GM18907 (cell line): ENCODE data around the gene TMEM266.

ENCODE experiments used
- ATAC-seq: cut with Tn5 transposase; IDR thresholded peaks from one replicate; pipeline ENCODE4 v1.9.1; 2021; ENCODE audit warnings: mild to moderate bottlenecking, moderate library complexity; ENCODE audit not compliant: unreplicated experiment

The TMEM266 gene

GRCh38 chr15:76065245-76065644, 5.5 kb downstream of the TMEM266 start:
- no peak for ATAC-seq

DNA sequence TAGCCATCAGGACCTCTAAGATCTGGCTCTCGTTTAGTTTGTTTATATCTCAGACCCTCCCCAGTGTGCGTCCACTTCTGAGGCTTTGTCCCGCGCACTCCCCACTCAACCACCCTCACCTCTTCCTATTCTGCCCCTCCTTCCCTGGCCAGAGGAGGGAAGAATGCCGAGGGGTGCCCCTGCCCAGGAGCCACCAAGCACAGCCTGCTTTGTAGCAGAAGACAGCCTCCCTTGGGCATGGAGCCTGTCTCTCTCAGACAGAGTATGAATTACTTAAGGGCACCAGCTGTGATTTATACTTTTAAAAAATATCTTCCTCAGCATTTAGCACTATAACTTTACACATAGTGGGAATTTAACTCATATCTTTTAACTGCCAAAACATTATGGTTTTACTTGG, 6.0 kb downstream of the TMEM266 start:
- ATAC-seq = no peak

- no peak for ATAC-seq
These were observed 10.4 kb downstream of the TMEM266 start for GRCh38 chr15:76070192-76070591.

DNA sequence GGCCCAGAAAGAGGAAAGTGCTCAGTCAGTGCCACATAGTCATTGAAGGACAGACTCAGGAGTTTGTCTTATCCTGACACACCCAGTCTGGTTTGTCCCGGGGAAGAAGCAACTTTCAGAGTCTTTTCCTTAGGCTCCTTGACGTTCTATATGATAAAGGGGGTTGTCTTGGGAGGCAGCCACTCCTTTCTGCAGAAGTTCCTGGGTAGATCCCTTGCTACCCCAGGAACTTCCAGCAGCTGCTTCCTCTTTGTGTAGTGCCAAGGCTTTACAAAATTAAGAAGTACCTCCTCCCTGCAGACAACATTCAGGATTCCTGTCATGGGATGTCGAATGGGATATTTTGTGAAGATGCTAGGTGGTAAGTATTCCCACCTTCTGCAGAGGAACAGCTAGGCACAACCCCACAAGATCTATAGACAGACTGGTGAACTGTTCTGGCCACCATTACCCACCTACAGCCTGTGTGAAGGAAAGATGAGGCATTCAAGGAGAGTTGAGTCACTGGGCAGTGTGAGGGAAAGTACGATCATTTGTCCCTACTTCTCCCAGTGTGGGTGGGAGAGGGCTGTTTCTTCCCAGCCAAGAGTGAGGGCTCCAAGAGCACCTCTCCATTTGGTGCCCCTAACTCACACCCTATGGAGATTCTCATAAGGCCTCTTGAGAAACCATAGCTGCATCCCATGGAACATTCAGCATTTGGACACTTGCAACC, 11.3 kb downstream of the TMEM266 start:
- no peak for ATAC-seq

GRCh38 chr15:76071806-76072205, 12.0 kb downstream of the TMEM266 start:
- no peak for ATAC-seq

DNA sequence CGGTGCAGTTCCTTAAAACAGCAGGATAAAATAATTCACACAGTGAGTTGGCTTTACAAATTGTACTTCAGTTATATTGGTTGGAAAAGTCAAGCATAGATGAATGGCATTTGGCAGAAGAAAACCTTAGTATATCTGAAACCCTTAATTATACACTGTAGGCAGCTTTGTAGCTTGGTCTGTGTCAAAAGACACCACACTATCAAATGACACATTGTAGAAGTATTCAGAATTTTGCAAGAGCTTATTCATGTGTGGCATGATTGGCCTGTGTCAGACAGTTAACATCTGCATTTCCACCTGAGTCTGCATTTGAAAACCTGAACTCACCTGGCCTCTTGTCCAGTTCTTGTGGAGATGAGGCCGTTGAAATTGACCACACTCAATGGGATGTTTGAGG, 13.8 kb downstream of the TMEM266 start:
- ATAC-seq = no peak

GRCh38 chr15:76075046-76075445, 15.3 kb downstream of the TMEM266 start:
- ATAC-seq = no peak

DNA sequence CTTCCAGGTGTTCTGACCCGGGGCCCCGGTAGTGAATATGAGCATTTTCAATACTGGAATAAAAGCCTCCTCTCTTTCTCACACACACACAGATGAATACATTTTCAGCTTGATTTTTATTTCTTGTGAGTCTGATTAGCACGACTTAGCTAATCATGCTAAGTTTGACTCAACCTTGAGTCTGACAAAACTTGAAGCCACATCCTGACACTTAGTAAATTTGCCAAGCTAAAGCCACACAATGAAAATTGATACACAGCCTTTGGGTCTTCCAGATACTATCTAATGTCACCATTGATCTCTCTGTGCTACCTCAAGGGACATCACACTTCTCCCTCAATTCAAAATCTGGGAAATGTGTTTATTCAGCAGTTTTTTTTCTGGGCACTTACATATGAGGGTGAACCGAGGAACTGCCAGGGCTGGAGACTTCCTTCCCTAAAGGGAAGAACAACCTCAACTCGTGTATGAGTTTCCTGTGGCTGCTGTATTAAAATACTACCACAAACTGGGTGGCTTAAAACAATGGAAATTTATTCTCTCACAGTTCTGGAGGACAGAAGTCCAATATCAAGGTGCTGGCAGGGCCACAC, 18.6 kb downstream of the TMEM266 start:
- ATAC-seq = no peak

DNA sequence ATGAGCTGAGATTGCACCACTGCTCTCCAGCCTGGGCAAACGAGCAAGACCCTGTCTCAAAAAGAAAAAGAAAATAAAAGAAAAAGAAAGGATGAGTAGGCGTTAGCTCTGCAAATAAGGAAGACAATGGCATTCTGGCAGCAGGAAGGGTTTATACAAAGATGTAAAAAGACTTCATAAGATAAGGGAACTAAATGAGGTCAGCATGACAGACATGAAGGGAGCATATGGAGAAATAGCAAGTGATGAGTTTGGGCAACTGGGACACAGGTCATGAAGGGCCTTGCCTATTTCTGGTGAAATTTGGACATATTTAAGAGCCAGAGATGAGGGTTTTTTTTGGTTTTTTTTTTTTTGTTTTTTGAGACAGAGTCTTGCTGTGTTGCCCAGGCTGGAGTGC, 24.5 kb downstream of the TMEM266 start:
- no peak for ATAC-seq

DNA sequence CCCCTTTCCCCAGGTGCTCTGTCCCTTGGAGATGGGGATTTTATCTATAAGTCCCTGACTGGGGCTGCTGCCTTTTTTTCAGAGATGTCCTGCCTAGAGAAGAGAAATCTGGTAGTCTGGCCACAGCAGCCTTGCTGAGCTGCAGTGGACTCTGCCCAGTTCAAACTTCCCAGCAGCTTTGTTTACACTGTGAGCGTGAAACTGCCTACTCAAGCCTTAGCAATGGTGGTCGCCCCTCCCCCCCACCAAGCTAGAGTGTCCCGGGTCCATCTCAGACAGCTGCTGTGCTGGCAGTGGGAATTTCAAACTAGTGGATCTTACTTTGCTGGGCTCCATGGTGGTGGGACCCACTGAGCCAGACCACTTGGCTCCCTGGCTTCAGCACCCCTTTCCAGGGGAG, 38.9 kb downstream of the TMEM266 start:
- ATAC-seq = no peak

GRCh38 chr15:76099388-76099787, 39.6 kb downstream of the TMEM266 start:
- ATAC-seq = no peak

- no peak for ATAC-seq
These were observed 40.6 kb downstream of the TMEM266 start for GRCh38 chr15:76100361-76100760.

GRCh38 chr15:76101655-76102054, 41.9 kb downstream of the TMEM266 start:
- ATAC-seq = no peak

DNA sequence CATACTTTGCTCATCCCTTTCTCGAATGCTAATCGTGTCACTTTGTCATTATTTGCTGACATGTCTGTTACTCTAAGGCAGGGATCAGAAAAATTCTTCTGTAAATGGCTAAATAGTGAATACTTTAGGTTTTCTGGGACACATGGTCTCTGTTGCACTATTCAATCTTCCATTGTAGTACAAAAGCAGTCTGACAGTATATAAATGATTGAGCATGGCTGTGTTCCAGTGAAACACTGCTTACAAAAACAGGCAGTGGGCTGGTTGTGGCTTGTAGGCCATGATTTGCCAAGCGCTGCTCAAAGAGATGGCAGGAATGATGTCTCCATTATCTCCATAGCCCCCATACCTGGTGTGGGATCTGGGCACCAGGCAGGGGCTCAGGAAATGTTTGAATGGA, 45.6 kb downstream of the TMEM266 start:
- ATAC-seq = no peak

- no peak for ATAC-seq
These were observed 46.1 kb downstream of the TMEM266 start for GRCh38 chr15:76105911-76106310.

DNA sequence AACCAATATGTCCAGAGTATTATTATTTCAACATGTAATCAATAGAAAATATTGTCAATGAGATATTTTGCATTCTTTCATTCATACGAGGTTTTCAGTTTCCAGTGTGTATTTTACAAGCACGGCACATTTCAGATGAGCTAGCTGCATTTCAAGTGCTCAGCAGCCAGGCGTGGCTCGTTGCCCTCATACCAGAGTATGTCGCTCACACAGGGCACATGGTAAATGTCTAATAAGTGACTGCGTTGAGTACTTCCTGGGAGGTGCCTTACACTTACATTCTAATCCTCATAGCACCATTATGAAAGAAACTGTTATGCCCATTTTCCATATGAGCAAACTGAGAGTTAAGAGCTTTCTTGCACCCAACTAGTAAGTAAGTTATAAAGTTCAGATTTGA, 47.4 kb downstream of the TMEM266 start:
- ATAC-seq = no peak

DNA sequence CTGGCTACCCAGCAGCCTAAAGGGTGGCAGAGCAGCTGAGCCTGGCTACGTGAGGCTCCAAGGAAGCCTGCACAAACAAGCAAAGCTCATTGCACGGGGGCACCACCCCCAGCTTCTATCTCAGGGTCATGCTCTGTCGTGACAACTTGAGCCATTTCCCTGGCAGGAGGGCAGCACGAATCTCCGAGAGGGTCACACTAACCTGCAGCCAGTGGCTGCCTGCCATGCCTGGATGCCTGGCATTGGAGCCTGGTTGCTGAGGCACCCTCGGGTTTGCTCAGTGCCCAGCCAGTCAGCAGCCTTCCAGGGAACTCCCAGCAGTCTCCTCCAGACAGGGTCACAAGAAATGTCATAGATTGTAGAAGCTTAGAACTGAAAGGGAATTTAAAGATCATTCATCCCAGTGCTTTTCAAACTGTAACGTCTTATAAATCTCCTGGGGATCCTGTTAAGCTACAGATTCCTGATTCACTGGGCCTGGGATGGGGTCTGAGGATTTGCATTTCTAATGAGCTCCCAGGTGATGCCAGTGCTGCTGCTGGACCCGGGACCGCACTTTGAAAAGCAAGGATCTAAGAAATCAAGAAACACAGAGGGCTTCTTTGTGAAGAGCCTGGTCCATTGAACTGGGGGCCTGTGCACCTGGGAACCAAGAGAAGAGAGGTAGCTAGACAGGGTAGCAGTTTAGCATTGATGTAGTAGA, 48.4 kb downstream of the TMEM266 start:
- no peak for ATAC-seq

GRCh38 chr15:76109046-76109445, 49.3 kb downstream of the TMEM266 start:
- ATAC-seq = no peak

DNA sequence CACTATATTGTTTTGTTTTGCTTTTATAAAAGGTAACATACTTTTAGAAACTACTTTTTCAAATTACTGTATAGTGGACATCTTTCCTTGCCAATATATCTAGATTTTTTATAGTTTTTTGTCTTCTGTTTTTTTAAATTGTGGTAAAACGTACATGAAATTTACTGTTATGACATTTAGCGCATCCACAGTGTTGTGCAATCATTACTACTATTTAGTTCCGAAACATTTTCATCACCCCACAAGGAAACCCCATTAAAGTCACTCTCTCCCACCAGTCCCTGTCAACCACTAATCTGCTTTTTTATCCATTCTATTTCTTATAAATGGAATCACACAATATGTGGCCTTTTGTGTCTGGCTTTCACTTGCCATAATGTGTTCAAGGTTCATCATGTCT, 54.8 kb downstream of the TMEM266 start:
- ATAC-seq = no peak

DNA sequence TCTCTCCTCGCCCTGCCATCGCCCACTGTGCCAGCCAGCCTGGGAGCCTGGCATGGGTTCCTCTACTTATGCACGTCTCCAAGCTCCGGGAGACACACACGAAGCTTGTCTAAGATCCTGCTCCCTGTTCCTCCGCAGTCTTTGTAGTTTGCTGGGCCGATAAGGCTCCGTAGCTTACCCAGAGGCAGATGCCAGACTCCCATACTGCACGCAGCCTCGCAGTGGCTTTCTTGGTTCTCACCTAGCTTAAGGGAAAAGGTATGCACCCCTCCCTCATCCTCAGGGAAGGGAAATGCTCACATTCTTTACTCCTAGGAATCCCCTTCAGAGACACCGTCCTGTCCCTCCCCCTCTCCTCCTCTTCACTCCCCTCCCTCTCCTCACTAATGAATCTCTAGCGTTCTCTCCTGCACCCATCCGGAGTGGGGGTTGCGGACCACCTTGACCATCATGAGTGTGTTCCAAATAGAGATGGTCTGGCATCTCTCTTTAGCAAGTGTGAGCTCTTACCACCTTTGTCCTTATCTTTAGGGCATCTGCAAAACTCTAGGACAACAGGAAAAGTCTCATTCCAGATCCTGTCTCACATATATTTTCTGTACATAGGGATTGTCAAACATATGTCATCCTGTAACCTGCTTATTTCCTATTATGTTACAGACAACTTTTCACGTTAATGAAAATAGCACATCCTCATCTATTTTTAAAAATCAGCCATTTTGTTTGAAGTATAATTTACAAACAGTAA, 56.5 kb downstream of the TMEM266 start:
- ATAC-seq = no peak

- no peak for ATAC-seq
These were observed 57.4 kb downstream of the TMEM266 start for GRCh38 chr15:76117181-76117580.

- ATAC-seq = no peak
These were observed 59.0 kb downstream of the TMEM266 start for GRCh38 chr15:76118767-76119166.
